ENCODE results near the gene ABHD2. TPM values are rescaled to one million over a fixed set of nuclear protein-coding genes. Genes with fewer than 3 reads are reported as not detected.
"Not testable (repeated sequence)": the region's sequence is repeated elsewhere in the genome, so short reads cannot be mapped to it uniquely, and the experiment has no call there.

The ABHD2 gene
- total RNA-seq, 1 donor = 115 TPM

DNA sequence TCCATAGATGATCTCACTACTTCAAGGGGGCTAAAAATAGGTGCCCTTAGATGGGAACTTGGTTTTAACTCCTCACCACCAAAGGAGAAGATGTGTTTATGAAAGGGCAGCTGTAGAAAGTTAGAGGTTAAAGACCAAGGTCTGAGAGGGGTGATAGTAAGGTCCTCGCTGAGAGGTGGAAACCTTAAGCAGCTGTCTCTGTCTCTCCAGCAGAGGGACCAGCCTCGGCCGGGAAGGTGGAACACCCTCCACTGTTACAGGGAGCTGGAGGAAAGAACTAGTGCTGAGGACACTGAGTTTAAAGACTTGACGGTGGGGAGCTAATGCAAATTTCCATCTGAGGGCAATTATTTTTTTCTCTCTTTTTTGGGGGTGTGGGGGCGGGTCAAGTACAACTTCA is 142.0 kb downstream of the ABHD2 start:
- no peaks in the 10 kb centered on the region for H3K36me3 ChIP-seq (ENCODE audit: insufficient read depth, low read length)
- H3K27me3 ChIP-seq (ENCODE audit: insufficient read depth, low read length) = no peaks in the 10 kb centered on the region
- no peak overlapping the region for H2AFZ ChIP-seq (ENCODE audit: low read length)
- H3K4me3 ChIP-seq (ENCODE audit: insufficient read depth, low read length) = no peak overlapping the region
- no peaks in the 10 kb centered on the region for H4K20me1 ChIP-seq (ENCODE audit: insufficient read depth, low read length)
- no peaks in the 10 kb centered on the region for H3K9me3 ChIP-seq (ENCODE audit: low read depth, low read length)
- no peaks in the 10 kb centered on the region for H3K79me2 ChIP-seq (ENCODE audit: insufficient read depth, low read length)
- H3K27ac ChIP-seq (ENCODE audit: low read depth, low read length) = no peak overlapping the region
- H3K4me1 ChIP-seq (ENCODE audit: insufficient read depth, low read length) = peaks cover 7% of the 10 kb centered on the region
- TF ChIP-seq, protein P1, sequence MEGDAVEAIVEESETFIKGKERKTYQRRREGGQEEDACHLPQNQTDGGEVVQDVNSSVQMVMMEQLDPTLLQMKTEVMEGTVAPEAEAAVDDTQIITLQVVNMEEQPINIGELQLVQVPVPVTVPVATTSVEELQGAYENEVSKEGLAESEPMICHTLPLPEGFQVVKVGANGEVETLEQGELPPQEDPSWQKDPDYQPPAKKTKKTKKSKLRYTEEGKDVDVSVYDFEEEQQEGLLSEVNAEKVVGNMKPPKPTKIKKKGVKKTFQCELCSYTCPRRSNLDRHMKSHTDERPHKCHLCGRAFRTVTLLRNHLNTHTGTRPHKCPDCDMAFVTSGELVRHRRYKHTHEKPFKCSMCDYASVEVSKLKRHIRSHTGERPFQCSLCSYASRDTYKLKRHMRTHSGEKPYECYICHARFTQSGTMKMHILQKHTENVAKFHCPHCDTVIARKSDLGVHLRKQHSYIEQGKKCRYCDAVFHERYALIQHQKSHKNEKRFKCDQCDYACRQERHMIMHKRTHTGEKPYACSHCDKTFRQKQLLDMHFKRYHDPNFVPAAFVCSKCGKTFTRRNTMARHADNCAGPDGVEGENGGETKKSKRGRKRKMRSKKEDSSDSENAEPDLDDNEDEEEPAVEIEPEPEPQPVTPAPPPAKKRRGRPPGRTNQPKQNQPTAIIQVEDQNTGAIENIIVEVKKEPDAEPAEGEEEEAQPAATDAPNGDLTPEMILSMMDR (IDR thresholded peaks at IDR 0.05; ENCODE audit: extremely low read depth, low read depth, low read length) = no peak
- no peak for DNase-seq (ENCODE audit: insufficient read length, low spot score, missing footprints)
- no peak overlapping the region for H3K4me2 ChIP-seq (ENCODE audit: insufficient read depth, low read length)

DNA sequence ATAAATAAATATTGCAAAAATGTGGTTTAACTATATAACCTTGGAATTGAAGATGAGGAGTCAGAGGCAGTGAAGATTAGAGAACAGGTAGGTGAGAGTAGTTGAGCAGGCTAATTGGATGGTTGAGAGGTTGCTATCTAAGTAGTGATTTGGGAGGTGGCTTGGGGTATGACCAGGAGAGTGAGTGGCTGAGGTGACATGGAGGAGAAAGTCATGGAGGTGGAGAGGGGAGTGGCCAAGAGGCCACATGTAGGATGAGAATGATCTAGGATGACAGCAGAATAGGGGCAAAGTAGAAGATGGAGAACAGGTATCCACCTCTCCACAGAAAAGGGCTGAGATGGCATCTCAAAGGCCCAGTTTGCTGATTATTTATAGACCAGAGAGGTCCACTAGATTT is 143.6 kb downstream of the ABHD2 start:
- Histone ChIP-seq H2AFZ (ENCODE audit: low read length) (no peak overlapping the region), H3K27ac (ENCODE audit: low read depth, low read length) (no peak overlapping the region), H3K79me2 (ENCODE audit: insufficient read depth, low read length) (no peaks in the 10 kb centered on the region), H4K20me1 (ENCODE audit: insufficient read depth, low read length) (no peaks in the 10 kb centered on the region), H3K9me3 (ENCODE audit: low read depth, low read length) (no peaks in the 10 kb centered on the region), H3K36me3 (ENCODE audit: insufficient read depth, low read length) (no peaks in the 10 kb centered on the region), H3K4me2 (ENCODE audit: insufficient read depth, low read length) (no peak overlapping the region), H3K4me1 (ENCODE audit: insufficient read depth, low read length) (peaks cover 7% of the 10 kb centered on the region), H3K4me3 (ENCODE audit: insufficient read depth, low read length) (no peak overlapping the region), H3K27me3 (ENCODE audit: insufficient read depth, low read length) (peaks cover under 1% of the 10 kb centered on the region)
- TF ChIP-seq, protein P1 (IDR thresholded peaks at IDR 0.05; ENCODE audit: extremely low read depth, low read depth, low read length) = no peak
- DNase-seq (ENCODE audit: insufficient read length, low spot score, missing footprints) = no peak

DNA sequence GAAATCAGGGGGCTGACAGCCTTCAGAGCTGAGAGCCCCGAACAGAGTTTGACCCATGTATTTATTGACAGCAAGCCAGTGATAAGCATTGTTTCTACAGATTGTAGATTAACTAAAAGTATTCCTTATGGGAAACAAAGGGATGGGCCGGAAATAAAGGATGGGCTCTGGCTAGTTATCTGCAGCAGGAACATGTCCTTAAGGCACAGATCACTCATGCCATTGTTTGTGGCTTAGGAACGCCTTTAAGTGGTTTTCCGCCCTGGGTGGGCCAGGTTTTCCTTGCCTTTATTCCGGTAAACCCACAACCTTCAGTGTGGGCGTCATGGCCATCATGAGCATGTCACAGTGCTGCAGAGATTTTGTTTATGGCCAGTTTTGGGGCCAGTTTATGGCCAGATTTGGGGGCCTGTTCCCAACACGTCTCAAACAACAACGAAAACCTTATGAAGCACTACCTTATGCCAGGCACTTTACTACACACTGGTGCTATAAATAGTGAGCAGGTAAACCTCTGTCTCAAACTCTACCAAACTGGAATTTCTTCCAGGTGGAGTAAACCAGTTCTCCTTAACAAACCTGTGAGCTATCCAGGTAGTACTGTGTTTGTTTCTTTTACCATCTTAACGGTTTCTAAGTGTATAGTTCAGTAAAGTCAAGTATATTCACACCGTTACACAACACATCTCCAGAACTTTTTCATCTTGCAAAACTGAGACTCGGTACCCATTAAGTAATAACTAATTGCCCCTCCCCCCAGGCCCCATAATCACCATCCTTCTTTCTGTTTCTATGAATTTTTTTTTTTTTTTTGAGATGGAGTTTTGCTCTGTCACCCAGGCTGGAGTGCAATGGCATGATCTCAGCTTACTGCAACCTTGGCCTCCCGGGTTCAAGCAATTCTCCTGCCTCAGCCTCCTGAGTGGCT is 151.9 kb downstream of the ABHD2 start:
- not testable (repeated sequence) for H3K4me2 ChIP-seq (ENCODE audit: insufficient read depth, low read length); H3K9me3 ChIP-seq (ENCODE audit: low read depth, low read length); H4K20me1 ChIP-seq (ENCODE audit: insufficient read depth, low read length); H3K79me2 ChIP-seq (ENCODE audit: insufficient read depth, low read length); H3K27ac ChIP-seq (ENCODE audit: low read depth, low read length); H3K4me1 ChIP-seq (ENCODE audit: insufficient read depth, low read length); H3K36me3 ChIP-seq (ENCODE audit: insufficient read depth, low read length); H2AFZ ChIP-seq (ENCODE audit: low read length); H3K27me3 ChIP-seq (ENCODE audit: insufficient read depth, low read length); H3K4me3 ChIP-seq (ENCODE audit: insufficient read depth, low read length); DNase-seq (ENCODE audit: insufficient read length, low spot score, missing footprints)

DNA sequence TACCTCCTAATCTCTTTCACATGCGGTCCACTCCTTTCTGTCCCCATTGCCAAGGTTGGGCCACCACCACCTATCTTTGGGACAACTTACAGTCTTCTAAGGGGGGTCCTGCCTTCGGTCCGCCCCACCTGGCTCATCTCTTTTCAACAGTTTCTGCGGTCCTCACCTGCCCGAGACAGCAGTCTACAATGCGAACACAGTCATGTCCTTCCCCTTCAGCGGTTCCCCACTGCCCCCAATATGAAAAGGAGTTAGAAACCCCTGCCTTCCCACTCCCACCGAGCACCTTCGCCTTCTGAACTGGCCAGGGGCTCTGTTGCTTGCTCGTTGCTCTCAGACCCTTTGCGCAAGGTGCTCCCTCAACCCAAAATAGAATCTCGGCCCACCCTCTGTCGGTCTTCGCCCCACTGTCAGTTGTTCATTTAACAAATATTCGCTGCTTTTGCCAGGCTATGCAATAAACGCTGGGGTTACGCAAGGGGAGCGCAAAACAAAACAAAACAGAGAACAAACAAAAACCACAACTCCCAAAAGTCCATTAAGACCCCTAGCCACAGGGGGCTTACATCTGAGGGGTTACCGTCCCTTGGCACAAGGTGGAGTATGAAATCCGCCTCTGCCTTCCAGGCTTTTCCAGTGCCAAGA is 154.9 kb downstream of the ABHD2 start:
- H3K4me1 ChIP-seq (ENCODE audit: insufficient read depth, low read length) = peaks cover 15% of the 10 kb centered on the region
- DNase-seq (ENCODE audit: insufficient read length, low spot score, missing footprints) = no peak
- peak overlapping the region; percentile 98 for H2AFZ ChIP-seq (ENCODE audit: low read length)
- H3K4me2 ChIP-seq (ENCODE audit: insufficient read depth, low read length) = peak overlapping the region; percentile 84
- H3K27ac ChIP-seq (ENCODE audit: low read depth, low read length) = peak overlapping the region; percentile 19
- H3K79me2 ChIP-seq (ENCODE audit: insufficient read depth, low read length) = peaks cover 22% of the 10 kb centered on the region
- no peaks in the 10 kb centered on the region for H4K20me1 ChIP-seq (ENCODE audit: insufficient read depth, low read length)
- no peaks in the 10 kb centered on the region for H3K9me3 ChIP-seq (ENCODE audit: low read depth, low read length)
- H3K36me3 ChIP-seq (ENCODE audit: insufficient read depth, low read length) = peaks cover 4% of the 10 kb centered on the region
- H3K4me3 ChIP-seq (ENCODE audit: insufficient read depth, low read length) = peak overlapping the region; percentile 90
- peaks cover 6% of the 10 kb centered on the region for H3K27me3 ChIP-seq (ENCODE audit: insufficient read depth, low read length)
- TF ChIP-seq, protein P1 (IDR thresholded peaks at IDR 0.05; ENCODE audit: extremely low read depth, low read depth, low read length) = no peak
